Esophagus muscularis mucosa (tissue), 4 donors: ENCODE data around the gene AMOTL1.

Experiments
- EP300 ChIP-seq: sonication (generic); formaldehyde crosslinking; IDR thresholded peaks from one replicate; pipeline ENCODE4 v1.6.1; 2017; ENCODE audit warnings: antibody characterized with exemption
- POLR2A ChIP-seq: fragments of 450-650 bp; IDR thresholded peaks from one replicate; pipeline ENCODE4 v1.6.1; 2017; ENCODE audit warnings: antibody characterized with exemption, moderate library complexity, mild to moderate bottlenecking, low read depth
- POLR2AphosphoS5 ChIP-seq, 2 donors: sonication (generic); formaldehyde crosslinking; IDR thresholded peaks; one replicate each; pipeline ENCODE4 v1.6.1; 2017; ENCODE audit warnings: antibody characterized with exemption in 2 of 2
- TF ChIP-seq, protein P1 (sequence below), 3 experiments: fragments of 200-600 bp in 2 of 3; fragments of 450-650 bp in 1 of 3; sonication (generic) in 2 of 3; IDR thresholded peaks; one replicate each; pipeline ENCODE4 v1.5.1; 2017 to 2019; ENCODE audit warnings: antibody characterized with exemption in 3 of 3, mild to moderate bottlenecking in 2 of 3, moderate library complexity in 1 of 3

DNA sequence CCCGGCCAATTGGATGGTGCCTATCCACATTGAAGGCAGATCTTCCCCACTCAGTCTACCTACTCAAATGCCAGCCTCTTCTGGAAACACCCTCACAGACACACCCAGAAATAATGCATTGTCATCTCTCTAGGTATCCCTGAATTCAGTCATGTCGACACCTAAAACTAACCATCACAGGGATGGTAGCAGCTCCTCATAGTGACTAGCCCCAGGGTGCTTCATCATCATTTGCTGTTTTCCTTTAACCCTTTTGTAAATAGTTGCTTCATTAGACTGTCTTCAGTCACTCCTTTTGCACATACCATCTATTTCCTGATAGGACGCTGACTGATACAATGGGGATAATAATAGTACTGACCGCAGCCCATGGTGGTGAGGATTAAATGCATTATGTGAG, 18.8 kb upstream of the AMOTL1 start:
- TF ChIP-seq, protein P1, sequence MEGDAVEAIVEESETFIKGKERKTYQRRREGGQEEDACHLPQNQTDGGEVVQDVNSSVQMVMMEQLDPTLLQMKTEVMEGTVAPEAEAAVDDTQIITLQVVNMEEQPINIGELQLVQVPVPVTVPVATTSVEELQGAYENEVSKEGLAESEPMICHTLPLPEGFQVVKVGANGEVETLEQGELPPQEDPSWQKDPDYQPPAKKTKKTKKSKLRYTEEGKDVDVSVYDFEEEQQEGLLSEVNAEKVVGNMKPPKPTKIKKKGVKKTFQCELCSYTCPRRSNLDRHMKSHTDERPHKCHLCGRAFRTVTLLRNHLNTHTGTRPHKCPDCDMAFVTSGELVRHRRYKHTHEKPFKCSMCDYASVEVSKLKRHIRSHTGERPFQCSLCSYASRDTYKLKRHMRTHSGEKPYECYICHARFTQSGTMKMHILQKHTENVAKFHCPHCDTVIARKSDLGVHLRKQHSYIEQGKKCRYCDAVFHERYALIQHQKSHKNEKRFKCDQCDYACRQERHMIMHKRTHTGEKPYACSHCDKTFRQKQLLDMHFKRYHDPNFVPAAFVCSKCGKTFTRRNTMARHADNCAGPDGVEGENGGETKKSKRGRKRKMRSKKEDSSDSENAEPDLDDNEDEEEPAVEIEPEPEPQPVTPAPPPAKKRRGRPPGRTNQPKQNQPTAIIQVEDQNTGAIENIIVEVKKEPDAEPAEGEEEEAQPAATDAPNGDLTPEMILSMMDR (IDR thresholded peaks at IDR 0.05) = no peak
- TF ChIP-seq EP300 (no peak), POLR2A (no peak), POLR2AphosphoS5 (IDR thresholded peaks at IDR 0.05) (no peak)
